Stimulated activated CD4-positive, alpha-beta T cell treated with anti-CD3 and anti-CD28 coated beads, Interleukin-15, amount 100 ng/mL, for 24 hours (primary cell): Measurements from ENCODE around the gene KLHDC8B.

Source experiments
- DNase-seq: peaks from one replicate; pipeline ENCODE4 v3.0.0-alpha.2; 2020

KLHDC8B gene

GRCh38 chr3:49161197-49161596 is 10.2 kb upstream of the KLHDC8B start:
- no peak for DNase-seq

GRCh38 chr3:49161808-49162530 is 9.4 kb upstream of the KLHDC8B start:
- peak; percentile 22 for DNase-seq

GRCh38 chr3:49162751-49163419 is 8.5 kb upstream of the KLHDC8B start:
- DNase-seq: no peak

- no peak for DNase-seq
These were observed 7.8 kb upstream of the KLHDC8B start for GRCh38 chr3:49163609-49164008.

GRCh38 chr3:49164983-49165720 is 6.2 kb upstream of the KLHDC8B start:
- no peak for DNase-seq

- peak; percentile 85 for DNase-seq
These were observed 5.3 kb upstream of the KLHDC8B start, which contains the start of gene CCDC71 for GRCh38 chr3:49165771-49166751. Gene CCDC71, minus strand, starts transcription at chr3:49166331. Its CDS starts 2,123 bp downstream, at chr3:49164208.

GRCh38 chr3:49166752-49167556 is 4.4 kb upstream of the KLHDC8B start:
- no peak for DNase-seq

- no peak for DNase-seq
These were observed 667 bp upstream of the KLHDC8B start for GRCh38 chr3:49170744-49171118.

GRCh38 chr3:49171775-49172500 is 540 bp downstream of the KLHDC8B start:
- no peak for DNase-seq

- no peak for DNase-seq
These were observed 1.2 kb downstream of the KLHDC8B start for GRCh38 chr3:49172551-49173041.

- DNase-seq: no peak
These were observed 1.9 kb downstream of the KLHDC8B start for GRCh38 chr3:49173116-49173791.

- DNase-seq: no peak
These were observed 2.4 kb downstream of the KLHDC8B start for GRCh38 chr3:49173792-49174170.

GRCh38 chr3:49174397-49174985 is 3.1 kb downstream of the KLHDC8B start:
- DNase-seq: no peak

- DNase-seq: no peak
These were observed 4.1 kb downstream of the KLHDC8B start for GRCh38 chr3:49175530-49175929.

- DNase-seq: no peak
These were observed 5.7 kb downstream of the KLHDC8B start for GRCh38 chr3:49177073-49177472.

- DNase-seq: no peak
These were observed 8.7 kb downstream of the KLHDC8B start for GRCh38 chr3:49180116-49180515.

- no peak for DNase-seq
These were observed 10.0 kb downstream of the KLHDC8B start for GRCh38 chr3:49181351-49181750.

GRCh38 chr3:49182682-49183081 is 11.3 kb downstream of the KLHDC8B start:
- DNase-seq: no peak

- DNase-seq: no peak
These were observed 12.5 kb downstream of the KLHDC8B start for GRCh38 chr3:49183873-49184272.

GRCh38 chr3:49191741-49192140 is 20.3 kb downstream of the KLHDC8B start:
- no peak for DNase-seq
